HepG2 (cell line): ENCODE measurements around the gene TMEM164. TPM values are rescaled to one million over a fixed set of nuclear protein-coding genes. Genes with fewer than 3 reads are reported as not detected.

Experiments
- ATAC-seq: fragments of 200-7000 bp; cut with Tn5 transposase; 3 replicates; pipeline ENCODE4 v1.9.1; 2020; ENCODE audit warnings: mild to moderate bottlenecking, moderate library complexity
- BruUV-seq: library from RNA; stranded (reverse); fragments of 400-500 nt; replicated peaks from 2 replicates; lab custom pipeline; 2021; lab: Mats Ljungman, UMichigan
- CTCF ChIA-PET: fragments of 300-600 bp; formaldehyde crosslinking; extraction: SDS; loops from one replicate; lab custom pipeline; 2021; ENCODE audit warnings: low total read pairs, inconsistent platforms, low intra/inter-chr PET ratio; lab: Yijun Ruan, JAX
- POLR2A ChIA-PET: fragments of 350-600 bp; sonication (Branson Sonifier 250); formaldehyde crosslinking; loops from one replicate; lab custom pipeline; 2020; ENCODE audit warnings: antibody characterized with exemption, inconsistent platforms; lab: Yijun Ruan, JAX
- DNase-seq: peaks from one replicate; pipeline ENCODE4 v3.0.0-alpha.2; 2015; ENCODE audit warnings: low spot score
- FAIRE-seq: peaks from 3 replicates; lab custom pipeline; 2011; peaks lifted over from hg19 to GRCh38; lab: Jason Lieb, UNC
- H2AFZ ChIP-seq: one replicate; pipeline ENCODE4 v1.6.1; 2011; ENCODE audit warnings: low read length, inconsistent platforms
- H3K27ac ChIP-seq: fragments of 300-600 bp; 3 replicates; pipeline ENCODE4 v1.8.0; 2011; ENCODE audit warnings: mixed run types, mild to moderate bottlenecking, mixed read lengths, low read length, inconsistent platforms; ENCODE audit not compliant: insufficient read depth; ENCODE audit errors: extremely low read length
- H3K27me3 ChIP-seq, 2 experiments: fragments of 200-600 bp in 1 of 2; 2 replicates in 1 of 2; 3 replicates in 1 of 2; pipeline versions ENCODE4 v1.6.0 to v1.8.0; 2011; ENCODE audit warnings: low read length in 2 of 2, mild to moderate bottlenecking in 2 of 2, moderate library complexity in 2 of 2, inconsistent platforms in 1 of 2; ENCODE audit not compliant: insufficient read depth in 2 of 2, control insufficient read depth in 1 of 2
- H3K36me3 ChIP-seq, 2 experiments: fragments of 200-600 bp in 1 of 2; replicated peaks in 1 of 2; 2 replicates in 1 of 2; 3 replicates in 1 of 2; pipeline versions ENCODE4 v1.5.1 to v1.8.0; 2011; ENCODE audit warnings: low read length in 2 of 2, inconsistent platforms in 1 of 2; ENCODE audit not compliant: insufficient read depth in 2 of 2, control insufficient read depth in 1 of 2
- H3K4me1 ChIP-seq: 2 replicates; pipeline ENCODE4 v1.5.1; 2012; ENCODE audit warnings: low read length, inconsistent platforms; ENCODE audit not compliant: insufficient read depth
- H3K4me2 ChIP-seq: 2 replicates; pipeline ENCODE4 v1.6.0; 2011; ENCODE audit warnings: low read depth, low read length, inconsistent platforms
- H3K4me3 ChIP-seq, 3 experiments: fragments of 200-600 bp in 1 of 3; sonication (generic), shearing (Covaris generic) in 1 of 3; replicated peaks in 1 of 3; 2 replicates each; pipeline ENCODE4 v1.5.1; 2011 to 2016; ENCODE audit warnings: low read length in 3 of 3, inconsistent platforms in 2 of 3, low read depth in 2 of 3, mild to moderate bottlenecking in 2 of 3, control low read depth in 1 of 3, mixed read lengths in 1 of 3; ENCODE audit not compliant: insufficient read depth in 1 of 3
- H3K79me2 ChIP-seq: one replicate; pipeline ENCODE4 v1.6.1; 2011; ENCODE audit warnings: low read length, inconsistent platforms; ENCODE audit not compliant: insufficient read depth
- H3K9ac ChIP-seq: 2 replicates; pipeline ENCODE4 v1.6.0; 2011; ENCODE audit warnings: mild to moderate bottlenecking, low read depth, low read length, inconsistent platforms; ENCODE audit not compliant: insufficient read depth
- H3K9me3 ChIP-seq: 2 replicates; pipeline ENCODE4 v1.5.1; 2012; ENCODE audit warnings: mild to moderate bottlenecking, low read length
- H4K20me1 ChIP-seq: 2 replicates; pipeline ENCODE4 v1.6.0; 2011; ENCODE audit warnings: inconsistent platforms, mild to moderate bottlenecking, low read length, moderate library complexity; ENCODE audit not compliant: insufficient read depth
- ERF ChIP-seq: IDR thresholded peaks from 2 replicates; pipeline ENCODE4 v1.6.1; 2018; ENCODE audit warnings: missing biosample characterization, missing genetic modification reagents
- JDP2 ChIP-seq: sonication (generic); formaldehyde crosslinking; IDR thresholded peaks from 2 replicates; pipeline ENCODE4 v1.8.1; 2022; ENCODE audit warnings: missing genetic modification reagents, borderline replicate concordance
- WGBS: methylation state at CpG from one replicate; pipeline ENCODE4 v1.1.6; 2017; ENCODE audit warnings: low lambda C conversion rate; 5-methylcytosine and 5-hydroxymethylcytosine counted together
- in situ Hi-C: cut with HindIII; loops from 2 replicates; pipeline ENCODE4 v1.10.0; 2017; ENCODE audit warnings: low pct_unique_long_range_greater_than_20kb; ENCODE audit not compliant: extremely low pct_ligation_motif_present
- intact Hi-C: fragments of 100-400 bp; cut with micrococcal nuclease; formaldehyde crosslinking; loops from one replicate; pipeline ENCODE4 v1.10.0; 2022; ENCODE audit not compliant: unreplicated experiment
- polyA plus RNA-seq, 8 experiments: library from polyadenylated mRNA; depleted of rRNA in 3 of 8; stranded (reverse) in 7 of 8; unstranded in 1 of 8; fragments of >200 nt; fragmentation: Illumina TruSeq in 4 of 8; extraction: Trizol in 4 of 8; gene quantifications; 2 replicates each; pipeline versions ENCODE4 v1.2.1 to v1.2.3, GENCODE V29; 2011 to 2016; ENCODE audit warnings: low read depth in 4 of 8, missing spikeins in 1 of 8, mixed read lengths in 1 of 8; ENCODE audit not compliant: insufficient read depth in 1 of 8
- total RNA-seq, 5 experiments: library from RNA; depleted of rRNA; stranded (reverse); fragments of >200 nt; fragmentation: Illumina TruSeq; extraction: Trizol; gene quantifications; 2 replicates each; pipeline ENCODE4 v1.2.3, GENCODE V29; 2016; ENCODE audit warnings: low read depth in 1 of 5
- TF ChIP-seq, protein P1 (sequence below): sonication (generic); formaldehyde crosslinking; IDR thresholded peaks from 2 replicates; pipeline ENCODE4 v1.5.0; 2020; ENCODE audit warnings: mild to moderate bottlenecking, missing genetic modification reagents
- TF ChIP-seq, protein P2 (sequence below): sonication (generic); formaldehyde crosslinking; IDR thresholded peaks from 2 replicates; pipeline ENCODE4 v1.4.0; 2020; ENCODE audit warnings: missing genetic modification reagents
- TF ChIP-seq, protein P3 (sequence below): IDR thresholded peaks from 2 replicates; pipeline ENCODE4 v1.6.1; 2016; ENCODE audit warnings: low read depth

TMEM164 gene
- total and polyA plus RNA-seq, 2 of the 13 experiments (the other 11 are each of a cell fraction or from before 2014, with no cell fraction given) = 5.8 to 13.2 TPM

DNA sequence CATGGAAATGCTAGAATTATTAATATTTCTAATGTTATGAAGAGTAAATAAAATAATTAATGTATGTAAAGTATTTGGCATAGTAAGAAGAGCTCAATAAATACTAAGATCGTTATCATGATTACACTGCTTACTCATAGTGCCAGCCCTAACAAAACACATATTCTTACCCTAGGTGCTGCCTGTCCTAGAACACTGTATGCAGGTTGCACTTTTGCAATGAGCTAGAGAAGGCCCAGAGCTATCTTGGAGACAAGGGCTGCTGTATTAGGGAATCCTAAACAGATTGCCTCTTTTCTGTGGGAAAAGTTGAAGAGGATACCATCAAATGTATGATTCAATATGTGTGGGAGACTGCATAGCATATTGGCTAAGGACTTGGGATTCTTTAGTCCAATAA lies 48.0 kb upstream of the TMEM164 start:
- ATAC-seq (no peak), FAIRE-seq (no peak), DNase-seq (no peak)
- no TSS peak for BruUV-seq
- H3K4me1 ChIP-seq = no peaks in the 10 kb centered on the region
- in situ Hi-C loops = no loop called here
- TF ChIP-seq, protein P1, sequence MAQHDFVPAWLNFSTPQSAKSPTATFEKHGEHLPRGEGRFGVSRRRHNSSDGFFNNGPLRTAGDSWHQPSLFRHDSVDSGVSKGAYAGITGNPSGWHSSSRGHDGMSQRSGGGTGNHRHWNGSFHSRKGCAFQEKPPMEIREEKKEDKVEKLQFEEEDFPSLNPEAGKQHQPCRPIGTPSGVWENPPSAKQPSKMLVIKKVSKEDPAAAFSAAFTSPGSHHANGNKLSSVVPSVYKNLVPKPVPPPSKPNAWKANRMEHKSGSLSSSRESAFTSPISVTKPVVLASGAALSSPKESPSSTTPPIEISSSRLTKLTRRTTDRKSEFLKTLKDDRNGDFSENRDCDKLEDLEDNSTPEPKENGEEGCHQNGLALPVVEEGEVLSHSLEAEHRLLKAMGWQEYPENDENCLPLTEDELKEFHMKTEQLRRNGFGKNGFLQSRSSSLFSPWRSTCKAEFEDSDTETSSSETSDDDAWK (CRISPR knock-in tag) = no peak
- TF ChIP-seq, protein P2, sequence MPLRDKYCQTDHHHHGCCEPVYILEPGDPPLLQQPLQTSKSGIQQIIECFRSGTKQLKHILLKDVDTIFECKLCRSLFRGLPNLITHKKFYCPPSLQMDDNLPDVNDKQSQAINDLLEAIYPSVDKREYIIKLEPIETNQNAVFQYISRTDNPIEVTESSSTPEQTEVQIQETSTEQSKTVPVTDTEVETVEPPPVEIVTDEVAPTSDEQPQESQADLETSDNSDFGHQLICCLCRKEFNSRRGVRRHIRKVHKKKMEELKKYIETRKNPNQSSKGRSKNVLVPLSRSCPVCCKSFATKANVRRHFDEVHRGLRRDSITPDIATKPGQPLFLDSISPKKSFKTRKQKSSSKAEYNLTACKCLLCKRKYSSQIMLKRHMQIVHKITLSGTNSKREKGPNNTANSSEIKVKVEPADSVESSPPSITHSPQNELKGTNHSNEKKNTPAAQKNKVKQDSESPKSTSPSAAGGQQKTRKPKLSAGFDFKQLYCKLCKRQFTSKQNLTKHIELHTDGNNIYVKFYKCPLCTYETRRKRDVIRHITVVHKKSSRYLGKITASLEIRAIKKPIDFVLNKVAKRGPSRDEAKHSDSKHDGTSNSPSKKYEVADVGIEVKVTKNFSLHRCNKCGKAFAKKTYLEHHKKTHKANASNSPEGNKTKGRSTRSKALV (CRISPR knock-in tag) = no peak
- no peak for TF ChIP-seq ERF (CRISPR knock-in tag)
- TF ChIP-seq, protein P3, sequence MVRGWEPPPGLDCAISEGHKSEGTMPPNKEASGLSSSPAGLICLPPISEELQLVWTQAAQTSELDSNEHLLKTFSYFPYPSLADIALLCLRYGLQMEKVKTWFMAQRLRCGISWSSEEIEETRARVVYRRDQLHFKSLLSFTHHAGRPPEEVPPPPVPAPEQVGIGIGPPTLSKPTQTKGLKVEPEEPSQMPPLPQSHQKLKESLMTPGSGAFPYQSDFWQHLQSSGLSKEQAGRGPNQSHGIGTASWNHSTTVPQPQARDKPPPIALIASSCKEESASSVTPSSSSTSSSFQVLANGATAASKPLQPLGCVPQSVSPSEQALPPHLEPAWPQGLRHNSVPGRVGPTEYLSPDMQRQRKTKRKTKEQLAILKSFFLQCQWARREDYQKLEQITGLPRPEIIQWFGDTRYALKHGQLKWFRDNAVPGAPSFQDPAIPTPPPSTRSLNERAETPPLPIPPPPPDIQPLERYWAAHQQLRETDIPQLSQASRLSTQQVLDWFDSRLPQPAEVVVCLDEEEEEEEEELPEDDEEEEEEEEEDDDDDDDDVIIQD (CRISPR knock-in tag) = no peak
- no peak for TF ChIP-seq JDP2
- no peak overlapping the region for H2AFZ ChIP-seq
- H3K79me2 ChIP-seq = no peaks in the 10 kb centered on the region
- H3K9me3 ChIP-seq = no peaks in the 10 kb centered on the region
- no peaks in the 10 kb centered on the region for H4K20me1 ChIP-seq
- POLR2A ChIA-PET = no interaction called here
- H3K4me3 ChIP-seq = no peak overlapping the region
- H3K9ac ChIP-seq = no peak overlapping the region
- WGBS = 0% methylated on average over 1 of the region's 1 CpG
- intact Hi-C loops = no loop called here
- no peaks in the 10 kb centered on the region for H3K27me3 ChIP-seq
- no peak overlapping the region for H3K27ac ChIP-seq
- CTCF ChIA-PET = no interaction called here
- no peaks in the 10 kb centered on the region for H3K36me3 ChIP-seq
- H3K4me2 ChIP-seq = no peak overlapping the region
